ENCODE measurements around the gene IL17RC. TPM values are rescaled to one million over a fixed set of nuclear protein-coding genes. Genes with fewer than 3 reads are reported as not detected.
A peak's percentile ranks its signal among the peaks of the same experiment; 100 is the strongest.

The IL17RC gene
- total and polyA plus RNA-seq, 2 donors (not counting 3 experiments of a cell fraction or from before 2014, with no cell fraction given) = 18.7 to 19.9 TPM

- H3K4me3 ChIP-seq (replicated peaks in 1 of 3; ENCODE audit: insufficient read depth in 1 of 3, low read depth in 1 of 3, low read length in 3 of 3) = no peak overlapping the region
These were observed 32.2 kb upstream of the IL17RC start for GRCh38 chr3:9884555-9885165.

GRCh38 chr3:9886328-9886727 is 30.6 kb upstream of the IL17RC start:
- H3K4me1 ChIP-seq (ENCODE audit: control insufficient read depth, extremely low read depth, insufficient read depth, low read length) = peaks cover 10% of the 10 kb centered on the region
- no peak overlapping the region for H3K27ac ChIP-seq (ENCODE audit: insufficient read depth, low read depth, low read length)
- CTCF ChIA-PET = no interaction called here
- H4K20me1 ChIP-seq (replicated peaks; ENCODE audit: control insufficient read depth, extremely low read depth, insufficient read depth, low read length) = no peaks in the 10 kb centered on the region
- intact Hi-C loops (cut with micrococcal nuclease) (no loop called here), dilution Hi-C loops (cut with MboI; ENCODE audit: extremely low pct_ligation_motif_present, low sequenced_read_pairs) (no loop called here)
- no peak for FAIRE-seq
- no peaks in the 10 kb centered on the region for H3K9me1 ChIP-seq (replicated peaks; ENCODE audit: control insufficient read depth, extremely low read depth, insufficient read depth, low read length)
- peaks cover 9% of the 10 kb centered on the region for H3K79me2 ChIP-seq (ENCODE audit: control insufficient read depth, insufficient read depth, low read length)
- POLR2A ChIA-PET = no interaction called here
- H3K9ac ChIP-seq (replicated peaks; ENCODE audit: extremely low read depth, insufficient read depth, low read length) = no peak overlapping the region
- TF ChIP-seq MYC (IDR thresholded peaks at IDR 0.05; ENCODE audit: low read depth, low read length) = no peak
- no peak for TF ChIP-seq CTCF (IDR thresholded peaks at IDR 0.05; ENCODE audit: extremely low read depth in 1 of 2, insufficient read depth in 1 of 2, low read depth in 1 of 2, low read length in 2 of 2)
- TF ChIP-seq FOS (IDR thresholded peaks at IDR 0.05; ENCODE audit: borderline replicate concordance, insufficient read depth, low read length) = no peak
- no peak for TF ChIP-seq EZH2 (IDR thresholded peaks at IDR 0.05; ENCODE audit: borderline replicate concordance, low read depth, low read length, severe bottlenecking)
- TF ChIP-seq, protein P1, sequence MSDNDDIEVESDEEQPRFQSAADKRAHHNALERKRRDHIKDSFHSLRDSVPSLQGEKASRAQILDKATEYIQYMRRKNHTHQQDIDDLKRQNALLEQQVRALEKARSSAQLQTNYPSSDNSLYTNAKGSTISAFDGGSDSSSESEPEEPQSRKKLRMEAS (IDR thresholded peaks at IDR 0.05; ENCODE audit: insufficient read depth, insufficient read length) = no peak
- TF ChIP-seq GATA2 (IDR thresholded peaks at IDR 0.05; ENCODE audit: insufficient read depth, insufficient read length, low read depth, low read length) = no peak
- TF ChIP-seq POLR2A (IDR thresholded peaks at IDR 0.05; ENCODE audit: low read depth, low read length) = no peak
- H3K4me2 ChIP-seq (ENCODE audit: insufficient read depth, low read length) = no peak overlapping the region
- H3K9me3 ChIP-seq (replicated peaks; ENCODE audit: control insufficient read depth, insufficient read depth, low read length) = no peaks in the 10 kb centered on the region
- no peaks in the 10 kb centered on the region for H3K36me3 ChIP-seq (ENCODE audit: control insufficient read depth in 2 of 2, extremely low read depth in 1 of 2, insufficient read depth in 2 of 2, low read length in 2 of 2)
- no peak overlapping the region for H3K4me3 ChIP-seq (replicated peaks in 1 of 3; ENCODE audit: insufficient read depth in 1 of 3, low read depth in 1 of 3, low read length in 3 of 3)
- H3K27me3 ChIP-seq (ENCODE audit: control insufficient read depth in 2 of 2, insufficient read depth in 2 of 2, low read length in 2 of 2) = no peaks in the 10 kb centered on the region
- no peak overlapping the region for H2AFZ ChIP-seq (ENCODE audit: low read depth, low read length)
- no peak for DNase-seq (ENCODE audit: low read depth, low spot score)
- no TSS peak for BruUV-seq (replicated peaks)

More at GRCh38 chr3:9884555-9885165, 32.2 kb upstream of the IL17RC start:
- no peaks in the 10 kb centered on the region for H3K79me2 ChIP-seq (ENCODE audit: control insufficient read depth, insufficient read depth, low read length)
- ChIA-PET POLR2A (interaction anchor here (0.6 to 1.2 kb wide), 3 partner anchors 9 to 307 kb away, joined by 3 to 6 read pairs (median 4); partner anchors contain the start of gene CRELD1), CTCF (interaction anchor here (1.7 to 2.3 kb wide), 4 partner anchors 9 to 48 kb away, joined by 4 to 14 read pairs (median 7); partner anchors contain the start of gene CRELD1)
- dilution Hi-C loops (cut with MboI; ENCODE audit: extremely low pct_ligation_motif_present, low sequenced_read_pairs) = no loop called here
- H3K36me3 ChIP-seq (ENCODE audit: control insufficient read depth in 2 of 2, extremely low read depth in 1 of 2, insufficient read depth in 2 of 2, low read length in 2 of 2) = no peaks in the 10 kb centered on the region
- BruUV-seq (replicated peaks) = no TSS peak
- FAIRE-seq (peak; percentile 24), DNase-seq (ENCODE audit: low read depth, low spot score) (no peak)
- no peaks in the 10 kb centered on the region for H4K20me1 ChIP-seq (replicated peaks; ENCODE audit: control insufficient read depth, extremely low read depth, insufficient read depth, low read length)
- H3K4me2 ChIP-seq (ENCODE audit: insufficient read depth, low read length) = no peak overlapping the region
- H2AFZ ChIP-seq (ENCODE audit: low read depth, low read length) = peak overlapping the region; percentile 84
- TF ChIP-seq FOS (IDR thresholded peaks at IDR 0.05; ENCODE audit: borderline replicate concordance, insufficient read depth, low read length) (peak; percentile 48), GATA2 (IDR thresholded peaks at IDR 0.05; ENCODE audit: insufficient read depth, insufficient read length, low read depth, low read length) (peak; percentile 60), JUN (IDR thresholded peaks at IDR 0.05; ENCODE audit: borderline replicate concordance, insufficient read depth, insufficient read length, low read depth) (no peak)
- H3K9ac ChIP-seq (replicated peaks; ENCODE audit: extremely low read depth, insufficient read depth, low read length) = peak overlapping the region; percentile 1
- no peaks in the 10 kb centered on the region for H3K27me3 ChIP-seq (ENCODE audit: control insufficient read depth in 2 of 2, insufficient read depth in 2 of 2, low read length in 2 of 2)
- no peaks in the 10 kb centered on the region for H3K9me1 ChIP-seq (replicated peaks; ENCODE audit: control insufficient read depth, extremely low read depth, insufficient read depth, low read length)
- no peak overlapping the region for H3K27ac ChIP-seq (ENCODE audit: insufficient read depth, low read depth, low read length)
- intact Hi-C loops (cut with micrococcal nuclease) = no loop called here
- no peaks in the 10 kb centered on the region for H3K9me3 ChIP-seq (replicated peaks; ENCODE audit: control insufficient read depth, insufficient read depth, low read length)
- peaks cover 7% of the 10 kb centered on the region for H3K4me1 ChIP-seq (ENCODE audit: control insufficient read depth, extremely low read depth, insufficient read depth, low read length)

Measured in endothelial cell of umbilical vein (primary cell).